IMR-90 (cell line): ENCODE data around the gene KDSR. TPM values are rescaled to one million over a fixed set of nuclear protein-coding genes. Genes with fewer than 3 reads are reported as not detected.

Source experiments
- ATAC-seq: fragments of 200-7000 bp; cut with Tn5 transposase; 2 replicates; pipeline ENCODE4 v1.9.1; 2020; ENCODE audit warnings: low read depth, mild to moderate bottlenecking, moderate library complexity
- BruUV-seq: library from RNA; stranded (reverse); fragments of 400-500 nt; replicated peaks from 2 replicates; lab custom pipeline; 2021; lab: Mats Ljungman, UMichigan
- CTCF ChIA-PET: fragments of 300-600 bp; formaldehyde crosslinking; extraction: SDS; loops from one replicate; lab custom pipeline; 2021; ENCODE audit warnings: antibody characterized with exemption; lab: Yijun Ruan, JAX
- POLR2A ChIA-PET: fragments of 300-600 bp; sonication (Branson Sonifier 250); formaldehyde crosslinking; loops from one replicate; lab custom pipeline; 2022; ENCODE audit warnings: antibody characterized with exemption; ENCODE audit not compliant: unreplicated experiment; lab: Charles Lee
- DNase-seq: peaks from one replicate; pipeline ENCODE4 v3.0.0; 2013
- H2AFZ ChIP-seq: replicated peaks from 2 replicates; pipeline ENCODE3; 2013; ENCODE audit warnings: low read length, mild to moderate bottlenecking; ENCODE audit not compliant: poor library complexity
- H2AK5ac ChIP-seq: 2 replicates; pipeline ENCODE4 v1.6.1; 2013; ENCODE audit warnings: low read depth, low read length, inconsistent platforms
- H2AK9ac ChIP-seq: replicated peaks from 2 replicates; pipeline ENCODE3; 2013; ENCODE audit warnings: mild to moderate bottlenecking, low read depth, low read length, moderate library complexity; ENCODE audit not compliant: poor library complexity
- H2BK120ac ChIP-seq: 2 replicates; pipeline ENCODE4 v1.6.1; 2013; ENCODE audit warnings: low read depth, low read length, inconsistent platforms
- H2BK15ac ChIP-seq: 3 replicates; pipeline ENCODE4 v1.6.1; 2013; ENCODE audit warnings: low read depth, low read length, inconsistent platforms
- H2BK20ac ChIP-seq: 2 replicates; pipeline ENCODE4 v1.6.1; 2013; ENCODE audit warnings: low read depth, mild to moderate bottlenecking, inconsistent platforms, low read length, moderate library complexity
- H2BK5ac ChIP-seq: 2 replicates; pipeline ENCODE4 v1.6.1; 2013; ENCODE audit warnings: mild to moderate bottlenecking, low read depth, low read length, inconsistent platforms; ENCODE audit not compliant: poor library complexity, severe bottlenecking
- H3K14ac ChIP-seq: replicated peaks from 2 replicates; pipeline ENCODE4 v1.6.1; 2013; ENCODE audit warnings: low read depth, low read length, inconsistent platforms
- H3K18ac ChIP-seq: 2 replicates; pipeline ENCODE4 v1.6.1; 2013; ENCODE audit warnings: low read depth, low read length, control low read depth
- H3K23ac ChIP-seq: 2 replicates; pipeline ENCODE4 v1.6.1; 2013; ENCODE audit warnings: low read depth, low read length, inconsistent platforms
- H3K27ac ChIP-seq: 2 replicates; pipeline ENCODE4 v1.5.1; 2013; ENCODE audit warnings: mild to moderate bottlenecking, control low read depth, low read length; ENCODE audit not compliant: insufficient read depth
- H3K27me3 ChIP-seq: 2 replicates; pipeline ENCODE4 v1.6.1; 2013; ENCODE audit warnings: low read length; ENCODE audit not compliant: control insufficient read depth, insufficient read depth
- H3K36me3 ChIP-seq: 2 replicates; pipeline ENCODE4 v1.6.1; 2013; ENCODE audit warnings: low read length, mixed read lengths; ENCODE audit not compliant: control insufficient read depth, insufficient read depth
- H3K4ac ChIP-seq: 2 replicates; pipeline ENCODE4 v1.6.1; 2013; ENCODE audit warnings: low read depth, low read length, inconsistent platforms
- H3K4me1 ChIP-seq: 2 replicates; pipeline ENCODE4 v1.6.1; 2013; ENCODE audit warnings: low read length, mixed read lengths; ENCODE audit not compliant: control insufficient read depth, insufficient read depth
- H3K4me2 ChIP-seq: 2 replicates; pipeline ENCODE4 v1.6.1; 2013; ENCODE audit warnings: low read depth, mild to moderate bottlenecking, control low read depth, low read length, moderate library complexity
- H3K4me3 ChIP-seq: 2 replicates; pipeline ENCODE4 v1.5.1; 2013; ENCODE audit warnings: low read depth, mild to moderate bottlenecking, control low read depth, low read length, moderate library complexity; ENCODE audit not compliant: insufficient read depth
- H3K56ac ChIP-seq: 2 replicates; pipeline ENCODE4 v1.6.1; 2013; ENCODE audit warnings: low read length, inconsistent platforms; ENCODE audit not compliant: insufficient read depth; ENCODE audit errors: extremely low read depth
- H3K79me1 ChIP-seq, 2 experiments: 2 replicates each; pipeline ENCODE4 v1.6.1; 2013; ENCODE audit warnings: low read length in 2 of 2, inconsistent platforms in 1 of 2, low read depth in 1 of 2
- H3K9ac ChIP-seq: 2 replicates; pipeline ENCODE4 v1.6.1; 2013; ENCODE audit warnings: low read depth, low read length, control low read depth
- H3K9me1 ChIP-seq: 2 replicates; pipeline ENCODE4 v1.6.1; 2013; ENCODE audit warnings: low read length, inconsistent platforms; ENCODE audit not compliant: insufficient read depth
- H3K9me3 ChIP-seq: 2 replicates; pipeline ENCODE4 v1.6.1; 2013; ENCODE audit warnings: low read length; ENCODE audit not compliant: control insufficient read depth, insufficient read depth
- H4K20me1 ChIP-seq: 2 replicates; pipeline ENCODE4 v1.6.1; 2013; ENCODE audit warnings: low read length, inconsistent platforms; ENCODE audit not compliant: insufficient read depth
- H4K5ac ChIP-seq: 2 replicates; pipeline ENCODE4 v1.6.1; 2013; ENCODE audit warnings: mild to moderate bottlenecking, low read depth, low read length, control low read depth
- H4K8ac ChIP-seq, 2 experiments: 2 replicates each; pipeline ENCODE4 v1.6.1; 2013; ENCODE audit warnings: low read depth in 2 of 2, low read length in 2 of 2, control low read depth in 1 of 2, inconsistent platforms in 1 of 2
- H4K91ac ChIP-seq: 2 replicates; pipeline ENCODE4 v1.6.1; 2013; ENCODE audit warnings: low read depth, low read length, inconsistent platforms; ENCODE audit not compliant: insufficient read depth
- BHLHE40 ChIP-seq: fragments of 150-350 bp; IDR thresholded peaks from 2 replicates; pipeline ENCODE4 v1.6.1; 2016; ENCODE audit warnings: mild to moderate bottlenecking, low read depth, low read length
- CEBPB ChIP-seq: IDR thresholded peaks from 2 replicates; pipeline ENCODE4 v1.6.1; 2012; ENCODE audit warnings: low read depth, low read length, improper control_type of control experiment
- CHD1 ChIP-seq: IDR thresholded peaks from 2 replicates; pipeline ENCODE4 v1.6.1; 2012; ENCODE audit warnings: low read depth, low read length, improper control_type of control experiment
- CTCF ChIP-seq: conservative IDR thresholded peaks from 2 replicates; pipeline ENCODE4 v1.5.1; 2012; ENCODE audit warnings: mild to moderate bottlenecking, low read depth, low read length, improper control_type of control experiment
- ELK1 ChIP-seq: fragments of 150-350 bp; IDR thresholded peaks from 2 replicates; pipeline ENCODE4 v1.6.1; 2016; ENCODE audit warnings: low read depth, mild to moderate bottlenecking, low read length, moderate library complexity, borderline replicate concordance
- FOS ChIP-seq: fragments of 150-350 bp; IDR thresholded peaks from 2 replicates; pipeline ENCODE4 v1.6.1; 2016; ENCODE audit warnings: low read depth, low read length
- MAFK ChIP-seq: IDR thresholded peaks from 2 replicates; pipeline ENCODE4 v1.6.1; 2012; ENCODE audit warnings: low read depth, low read length, improper control_type of control experiment
- MAZ ChIP-seq: IDR thresholded peaks from 2 replicates; pipeline ENCODE4 v1.6.1; 2012; ENCODE audit warnings: low read depth, mild to moderate bottlenecking, low read length, improper control_type of control experiment, moderate library complexity, borderline replicate concordance
- MXI1 ChIP-seq: IDR thresholded peaks from 2 replicates; pipeline ENCODE4 v1.6.1; 2012; ENCODE audit warnings: low read depth, mild to moderate bottlenecking, low read length, moderate library complexity, borderline replicate concordance
- NFE2L2 ChIP-seq: fragments of 150-350 bp; IDR thresholded peaks from 2 replicates; pipeline ENCODE4 v1.6.1; 2016; ENCODE audit warnings: low read depth, mild to moderate bottlenecking, low read length
- POLR2A ChIP-seq: IDR thresholded peaks from 2 replicates; pipeline ENCODE4 v1.6.1; 2012; ENCODE audit warnings: mild to moderate bottlenecking, low read depth, low read length
- RAD21 ChIP-seq: IDR thresholded peaks from 2 replicates; pipeline ENCODE4 v1.6.1; 2012; ENCODE audit warnings: low read length, improper control_type of control experiment
- RCOR1 ChIP-seq: IDR thresholded peaks from 2 replicates; pipeline ENCODE4 v1.6.1; 2012; ENCODE audit warnings: mild to moderate bottlenecking, low read length, improper control_type of control experiment; ENCODE audit not compliant: insufficient replicate concordance
- RFX5 ChIP-seq: IDR thresholded peaks from 2 replicates; pipeline ENCODE4 v1.8.0; 2012; ENCODE audit warnings: low read depth, mild to moderate bottlenecking, low read length, moderate library complexity
- USF2 ChIP-seq: fragments of 150-350 bp; IDR thresholded peaks from 2 replicates; pipeline ENCODE4 v1.6.1; 2017; ENCODE audit warnings: mild to moderate bottlenecking, antibody characterized with exemption, low read length, low read depth
- WGBS, 2 experiments: methylation state at CpG; one replicate each; pipeline versions ENCODE4 v1.1.5 to v1.1.7; 2013; ENCODE audit warnings: missing lambda C conversion rate in 2 of 2; ENCODE audit not compliant: insufficient read length in 1 of 2; ENCODE audit errors: extremely low coverage in 2 of 2; 5-methylcytosine and 5-hydroxymethylcytosine counted together
- dilution Hi-C: fragments of 300-500 bp; cut with HindIII; formaldehyde crosslinking; loops from one replicate; pipeline ENCODE4 v1.14.3; 2018; ENCODE audit warnings: low sequenced_read_pairs; ENCODE audit not compliant: unreplicated experiment
- in situ Hi-C: fragments of 300-500 bp; cut with MboI; formaldehyde crosslinking; loops from 3 replicates; pipeline ENCODE4 v1.14.3; 2019; ENCODE audit warnings: low sequenced_read_pairs, inconsistent platforms, mixed read lengths
- intact Hi-C: fragments of 100-400 bp; cut with micrococcal nuclease; formaldehyde crosslinking; loops from 2 replicates; pipeline ENCODE4 v1.10.0; 2022
- polyA plus RNA-seq, 3 experiments: library from polyadenylated mRNA; depleted of rRNA; stranded (reverse); fragments of >200 nt; gene quantifications; 2 replicates each; pipeline ENCODE4 v1.2.3, GENCODE V29; 2012; ENCODE audit warnings: low replicate concordance in 1 of 3
- total RNA-seq: library from RNA; depleted of rRNA; stranded (reverse); fragments of >200 nt; gene quantifications from 2 replicates; pipeline ENCODE4 v1.2.3, GENCODE V29; 2012

The KDSR gene
- total and polyA plus RNA-seq, 2 of the 4 experiments (the other 2 are of a cell fraction) = 21.5 to 21.9 TPM

GRCh38 chr18:63313396-63313917, 53.5 kb downstream of the KDSR start:
- no peak overlapping the region for H3K9ac ChIP-seq
- no peak overlapping the region for H2AK9ac ChIP-seq
- no peak overlapping the region for H3K4me3 ChIP-seq
- H2BK15ac ChIP-seq = no peak overlapping the region
- H3K79me1 ChIP-seq = peaks cover 0 to under 1% of the 10 kb centered on the region in 2 experiments; a peak in 1 of 4 replicates
- intact Hi-C loops = no loop called here
- no peak overlapping the region for H3K27ac ChIP-seq
- no CpG with 5 or more reads among the region's 5 CpGs for WGBS, 2 experiments
- no peak overlapping the region for H3K14ac ChIP-seq
- no peak overlapping the region for H4K5ac ChIP-seq
- ChIA-PET POLR2A (no interaction called here), CTCF (no interaction called here)
- no peak for ATAC-seq
- H3K4ac ChIP-seq = no peak overlapping the region
- H4K91ac ChIP-seq = no peak overlapping the region
- no peak overlapping the region for H2AFZ ChIP-seq
- H3K27me3 ChIP-seq = peaks cover 13% of the 10 kb centered on the region
- no peak for DNase-seq
- H4K20me1 ChIP-seq = no peaks in the 10 kb centered on the region
- no peak overlapping the region for H3K18ac ChIP-seq
- no peaks in the 10 kb centered on the region for H3K36me3 ChIP-seq
- H2BK20ac ChIP-seq = no peak overlapping the region
- H2BK120ac ChIP-seq = no peak overlapping the region
- BruUV-seq = no TSS peak
- TF ChIP-seq MXI1 (no peak), POLR2A (no peak), ELK1 (no peak), RAD21 (no peak), MAZ (no peak), CHD1 (no peak), USF2 (no peak), CTCF (no peak), NFE2L2 (no peak), RCOR1 (no peak), MAFK (no peak), RFX5 (no peak), FOS (no peak), CEBPB (no peak), BHLHE40 (no peak)
- no peak overlapping the region for H4K8ac ChIP-seq
- no peaks in the 10 kb centered on the region for H3K9me1 ChIP-seq
- in situ Hi-C loops = no loop called here
- no peak overlapping the region for H3K4me2 ChIP-seq
- no peak overlapping the region for H3K56ac ChIP-seq
- dilution Hi-C loops = no loop called here
- no peak overlapping the region for H3K23ac ChIP-seq
- H3K4me1 ChIP-seq = peaks cover 3% of the 10 kb centered on the region; the same call in 1 of the 2 replicates
- no peak overlapping the region for H2BK5ac ChIP-seq
- H3K9me3 ChIP-seq = no peaks in the 10 kb centered on the region
- no peak overlapping the region for H2AK5ac ChIP-seq
